HG03039 (cell line): ENCODE results near the gene STK25.
A peak's percentile ranks its signal among the peaks of the same experiment; 100 is the strongest.

Source experiments
- ATAC-seq: cut with Tn5 transposase; IDR thresholded peaks from one replicate; pipeline ENCODE4 v1.9.1; 2021; ENCODE audit warnings: mild to moderate bottlenecking, moderate library complexity; ENCODE audit not compliant: unreplicated experiment

STK25 gene

DNA sequence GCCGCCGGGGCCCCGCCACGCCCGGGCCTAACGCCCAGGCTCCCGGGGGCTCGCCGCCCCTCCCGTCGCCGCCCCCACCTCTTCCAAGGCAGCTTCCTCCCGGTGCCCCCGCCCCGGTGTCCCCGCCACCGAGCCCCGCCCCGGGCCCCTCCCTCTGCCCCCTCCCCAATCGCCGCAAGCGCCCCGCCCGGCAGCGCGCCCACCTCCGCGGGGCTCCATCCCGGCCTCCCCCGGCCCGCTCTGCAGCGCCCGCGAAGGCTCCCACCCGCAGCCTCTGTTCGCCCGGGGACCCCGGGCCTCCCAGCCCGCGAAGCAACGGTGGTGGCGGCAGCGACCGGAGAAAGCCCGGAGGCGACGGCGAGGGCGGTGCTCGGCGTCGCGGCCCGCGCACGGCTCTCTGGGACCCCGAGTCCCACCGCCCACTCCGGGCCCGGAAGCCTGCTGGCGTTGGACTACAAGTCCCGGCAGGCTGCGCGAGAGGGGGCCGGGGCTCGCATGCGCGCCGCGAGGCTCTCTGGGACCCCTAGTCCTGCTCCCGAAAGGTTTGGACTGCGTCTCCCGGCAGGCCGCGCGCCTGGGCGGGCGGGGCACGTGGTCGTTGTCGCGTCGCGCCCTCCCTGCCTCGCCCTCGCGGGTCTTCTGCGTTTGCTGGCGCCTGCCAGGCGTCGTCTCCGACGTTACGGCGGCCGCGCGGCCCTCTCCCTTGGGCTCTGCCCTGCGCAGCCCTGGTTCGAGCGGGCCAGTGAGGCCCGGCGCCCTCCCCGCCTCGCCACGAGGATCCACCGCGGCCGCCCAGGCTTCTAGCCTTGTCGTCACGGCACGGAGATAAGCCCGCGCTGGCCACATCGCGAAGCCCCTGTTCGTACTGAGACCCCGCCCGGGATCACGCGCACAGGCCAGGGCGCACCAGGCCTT lies at the start of gene STK25:
Gene STK25, minus strand, starts transcription at position 345 of the 915 bp plus-strand sequence. CDS start 549 bp downstream, outside the sequence.
- ATAC-seq = peak; percentile 93

DNA sequence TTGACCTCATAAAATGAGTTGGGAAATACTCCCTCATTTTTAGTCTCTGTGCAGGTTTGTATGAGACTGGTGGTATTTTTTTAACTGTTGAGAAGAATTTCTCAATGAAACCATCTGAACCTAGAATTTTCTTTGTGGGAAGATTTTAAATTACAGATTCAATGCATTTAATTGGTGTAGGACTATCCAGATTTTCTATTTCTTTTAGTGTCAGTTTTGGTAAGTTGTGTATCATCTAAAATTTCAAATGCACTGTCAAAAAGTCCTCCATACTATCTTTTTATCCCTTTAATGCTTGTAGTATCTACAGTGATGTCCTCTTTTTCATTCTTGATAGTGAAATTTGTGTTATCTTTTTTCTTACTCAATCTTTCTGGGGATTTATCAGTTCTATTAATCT lies 48.4 kb upstream of the STK25 start:
- no peak for ATAC-seq

DNA sequence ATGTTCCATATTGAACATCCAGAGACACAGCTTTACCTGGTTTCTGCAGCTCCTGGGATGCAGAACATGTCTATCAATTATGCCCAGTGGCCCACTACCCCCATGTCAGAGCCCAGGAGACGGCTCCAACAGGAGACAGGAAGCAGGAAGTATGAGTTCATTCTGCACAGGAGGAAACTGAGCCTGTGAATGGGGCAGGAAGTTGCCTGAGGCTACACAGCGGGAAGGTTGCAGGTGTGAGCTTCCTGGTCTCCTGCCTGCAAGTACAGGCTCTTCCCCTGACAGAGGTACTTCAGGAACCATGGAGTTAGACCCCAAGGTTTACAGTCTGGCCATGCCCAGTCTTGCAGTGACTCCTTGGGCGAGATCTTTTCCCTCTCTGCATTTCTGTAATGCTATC lies 47.3 kb upstream of the STK25 start:
- no peak for ATAC-seq

DNA sequence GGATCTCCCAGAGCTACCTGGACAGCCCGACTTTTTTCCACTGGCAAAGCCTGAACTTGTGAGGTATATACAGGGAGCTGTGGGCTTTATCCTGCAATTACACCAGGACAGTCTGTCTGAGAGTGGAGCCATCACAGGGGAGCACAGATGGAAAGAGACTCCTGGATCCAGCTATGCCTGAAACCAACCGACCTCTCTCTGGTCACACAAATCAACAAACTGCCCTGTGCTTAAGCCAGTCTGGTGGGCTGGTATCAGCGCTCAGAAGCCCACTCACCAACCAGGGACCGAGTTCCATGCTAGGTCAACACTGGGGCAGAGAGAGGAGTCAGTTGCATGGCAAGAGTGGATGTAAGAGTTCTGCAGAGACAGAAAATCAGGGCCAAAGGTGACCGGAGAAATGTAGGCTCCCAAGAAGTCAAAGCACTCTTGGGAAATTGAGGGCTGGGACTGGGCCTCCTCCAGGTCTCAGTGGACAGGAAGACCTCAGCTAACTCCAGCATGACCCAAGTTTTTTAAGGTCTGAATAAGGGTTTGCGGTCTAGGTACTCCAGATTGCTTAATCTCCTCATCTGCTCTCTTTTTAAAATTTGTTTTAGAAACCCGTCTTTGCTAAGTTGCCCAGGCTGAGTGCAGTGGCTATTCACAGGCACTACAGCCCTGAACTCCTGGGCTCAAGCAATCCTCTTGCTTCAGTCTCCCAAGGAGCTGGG lies 46.4 kb upstream of the STK25 start:
- ATAC-seq = no peak

DNA sequence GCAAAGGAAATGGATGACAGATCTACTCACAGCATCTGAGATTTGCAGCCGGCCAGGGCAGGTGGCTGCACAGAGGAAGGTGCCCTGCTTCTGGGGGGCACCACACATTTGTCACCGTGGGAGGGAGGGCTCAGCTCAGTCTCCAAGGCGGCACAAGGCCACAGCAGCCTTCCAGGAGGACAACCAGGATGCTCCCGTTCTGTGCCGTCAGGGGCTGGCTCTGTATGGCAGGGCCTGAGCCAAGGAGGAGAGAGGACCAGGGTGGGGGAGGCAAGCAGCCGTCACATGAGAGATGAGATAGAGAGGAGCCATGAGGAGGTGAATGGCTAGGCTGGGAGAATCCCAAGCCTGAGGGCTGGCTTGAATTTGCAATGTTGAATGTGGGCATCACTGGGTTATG lies 45.6 kb upstream of the STK25 start:
- no peak for ATAC-seq

DNA sequence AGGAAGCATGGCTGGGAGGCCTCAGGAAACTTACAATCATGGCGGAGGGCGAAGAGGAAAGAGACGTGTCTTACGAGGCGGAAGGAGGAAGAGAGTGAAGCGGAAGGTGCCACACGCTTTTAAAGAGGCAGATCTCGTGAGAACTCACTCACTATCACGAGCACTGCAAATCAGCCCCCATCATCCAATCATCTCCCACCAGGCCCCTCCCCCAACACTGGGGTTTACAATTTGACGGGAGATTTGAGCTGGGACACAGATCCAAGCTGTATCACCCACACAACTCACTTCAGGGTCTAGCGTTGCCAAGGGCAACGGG lies 45.1 kb upstream of the STK25 start:
- no peak for ATAC-seq

DNA sequence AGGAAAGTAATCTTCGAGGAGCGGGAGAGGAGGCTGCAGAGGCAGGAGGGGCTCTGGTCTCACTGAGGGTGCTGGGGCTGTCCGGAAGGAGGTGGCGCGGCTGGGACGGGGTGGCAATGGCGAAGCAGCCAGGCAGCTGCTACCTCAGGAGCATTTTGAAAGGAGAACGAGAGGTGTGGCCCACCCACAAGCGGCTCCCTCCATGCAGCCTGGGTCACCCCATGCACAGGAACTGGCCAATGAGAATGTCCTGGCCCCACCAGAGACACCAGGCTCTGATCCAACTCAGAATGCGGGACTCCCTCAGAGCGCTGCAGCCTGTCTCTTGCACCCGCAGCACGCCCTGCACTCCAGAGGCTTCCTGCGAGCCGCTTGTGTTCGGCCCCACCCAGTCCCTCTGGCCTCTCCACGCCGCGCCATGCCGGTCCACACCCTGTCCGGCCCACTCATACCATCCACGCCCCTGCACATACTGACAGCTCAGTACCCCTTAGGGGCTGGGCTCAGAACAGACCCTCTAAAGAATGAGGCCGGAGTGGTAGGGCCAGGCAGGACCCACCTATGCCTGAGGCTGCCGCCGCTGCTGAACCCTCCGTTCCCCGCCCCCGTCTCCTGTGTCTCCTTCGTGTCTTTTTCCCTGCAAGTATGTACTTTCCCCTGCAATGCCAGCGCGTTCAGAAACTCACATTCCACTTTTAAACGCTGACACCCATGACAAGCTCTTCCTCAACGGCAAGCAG lies 43.8 kb upstream of the STK25 start:
- no peak for ATAC-seq

DNA sequence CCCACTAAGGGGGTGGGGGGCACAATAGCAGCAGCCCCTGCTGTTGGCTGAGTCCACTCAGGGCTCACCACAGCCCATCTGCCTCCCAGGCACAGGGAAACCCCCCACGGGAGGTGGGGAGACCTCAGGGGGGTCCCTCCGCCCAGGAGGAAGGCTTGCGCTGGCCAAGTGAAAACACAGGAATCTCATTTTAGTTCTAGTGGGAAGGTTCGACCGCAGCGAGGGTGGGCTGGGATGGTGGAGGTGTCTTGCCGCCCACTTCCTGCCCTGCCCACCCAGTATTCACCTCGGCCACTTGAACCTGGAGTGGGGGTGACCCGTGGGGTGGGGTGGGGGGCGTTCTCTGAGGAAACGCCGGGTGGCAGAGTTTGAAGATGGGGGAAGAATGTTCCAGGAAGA lies 43.2 kb upstream of the STK25 start:
- ATAC-seq = no peak

DNA sequence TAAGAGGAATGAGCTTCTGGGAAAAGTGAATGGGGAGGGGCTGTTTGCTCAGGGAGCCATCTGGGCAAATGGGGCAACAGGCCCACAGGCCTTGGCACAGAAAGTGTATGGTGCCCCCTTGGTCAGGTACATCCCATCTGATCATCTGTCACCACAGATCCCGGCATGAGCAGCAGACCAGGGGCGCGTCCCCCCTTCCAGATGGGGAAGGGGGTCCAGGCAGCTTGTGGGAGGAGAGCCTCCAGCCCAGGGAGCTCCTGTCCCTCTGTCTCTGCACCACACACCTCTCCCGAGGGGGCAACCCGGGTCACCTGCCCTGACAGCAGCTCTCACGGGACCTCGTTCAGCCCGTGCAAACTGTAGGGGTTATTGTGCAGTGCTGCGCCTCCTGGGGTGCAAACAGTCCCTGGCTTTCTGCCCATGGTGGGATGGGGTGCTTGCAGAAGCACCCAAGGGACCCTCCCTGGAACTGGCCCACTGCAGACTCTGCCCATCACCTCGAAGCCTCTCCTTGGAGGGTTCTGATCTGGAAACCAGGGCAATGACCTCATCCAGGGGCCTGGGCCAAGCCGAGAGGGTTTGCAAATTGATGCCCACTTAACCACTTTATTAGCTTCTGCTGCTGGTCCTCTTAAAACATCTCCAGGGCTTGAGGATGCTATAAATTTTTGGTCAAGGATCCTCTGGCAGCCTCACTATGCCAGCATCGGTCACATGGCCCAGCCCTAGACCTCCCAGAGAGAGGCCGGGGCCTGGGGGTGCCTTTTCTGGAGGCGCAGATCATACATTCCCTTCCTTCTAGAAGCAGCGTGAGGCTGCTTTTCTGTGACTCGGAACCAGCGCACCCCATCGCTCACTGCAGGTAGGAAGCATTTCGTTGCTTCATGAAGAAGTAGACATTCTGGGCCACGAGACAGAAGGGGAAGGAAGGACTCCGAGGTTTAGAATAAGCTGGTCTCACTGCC lies 42.5 kb upstream of the STK25 start:
- ATAC-seq = no peak

DNA sequence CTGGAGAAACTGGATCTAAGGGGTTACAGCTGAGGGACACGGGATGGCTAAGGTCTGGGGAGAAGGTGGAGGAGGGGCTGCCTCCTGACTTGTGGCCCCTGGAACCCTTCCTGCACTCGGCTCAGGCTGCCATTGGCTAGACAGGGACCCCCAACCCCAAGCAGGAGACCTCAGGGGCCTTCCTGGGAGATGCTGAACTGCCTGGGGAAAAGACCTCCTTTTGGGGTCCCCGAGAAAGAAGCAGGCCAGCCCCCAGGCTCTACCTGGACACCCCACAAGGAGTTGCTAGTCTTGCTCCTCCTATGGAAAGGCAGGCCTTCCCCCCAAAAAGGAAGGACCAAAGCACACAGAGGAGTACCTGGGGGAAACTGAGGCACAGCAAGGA lies 40.1 kb upstream of the STK25 start:
- no peak for ATAC-seq

DNA sequence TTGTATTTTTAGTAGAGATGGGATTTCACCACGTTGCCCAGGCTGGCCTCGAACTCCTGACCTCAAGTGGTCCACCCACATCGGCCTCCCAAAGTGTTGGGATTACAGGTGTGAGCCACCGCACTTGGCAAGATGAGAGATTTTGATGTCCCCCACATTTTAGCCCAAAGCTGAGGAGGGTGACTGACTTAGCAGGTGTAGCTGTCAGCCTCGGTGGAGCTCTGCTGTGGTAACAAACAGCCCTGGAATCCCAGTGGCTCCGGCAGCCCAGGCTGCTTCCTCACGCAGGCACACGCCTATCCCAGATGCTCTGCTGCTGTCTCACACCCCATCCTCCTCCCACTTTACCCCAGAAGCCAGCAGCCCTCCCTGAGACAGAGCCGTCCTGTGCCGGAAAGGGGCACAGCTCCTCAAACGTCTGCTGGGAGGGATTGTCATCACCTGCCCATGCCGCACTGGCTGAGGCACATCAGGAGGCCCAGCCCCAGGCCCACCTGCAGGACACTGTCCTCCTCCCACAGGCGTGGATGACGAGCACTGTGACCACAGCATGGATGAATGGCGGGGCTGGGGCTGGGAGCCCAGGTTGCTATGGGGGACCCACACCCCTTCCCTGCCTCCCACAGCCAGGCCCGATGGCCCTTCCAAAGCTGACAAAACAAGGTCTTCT lies 39.5 kb upstream of the STK25 start:
- no peak for ATAC-seq

DNA sequence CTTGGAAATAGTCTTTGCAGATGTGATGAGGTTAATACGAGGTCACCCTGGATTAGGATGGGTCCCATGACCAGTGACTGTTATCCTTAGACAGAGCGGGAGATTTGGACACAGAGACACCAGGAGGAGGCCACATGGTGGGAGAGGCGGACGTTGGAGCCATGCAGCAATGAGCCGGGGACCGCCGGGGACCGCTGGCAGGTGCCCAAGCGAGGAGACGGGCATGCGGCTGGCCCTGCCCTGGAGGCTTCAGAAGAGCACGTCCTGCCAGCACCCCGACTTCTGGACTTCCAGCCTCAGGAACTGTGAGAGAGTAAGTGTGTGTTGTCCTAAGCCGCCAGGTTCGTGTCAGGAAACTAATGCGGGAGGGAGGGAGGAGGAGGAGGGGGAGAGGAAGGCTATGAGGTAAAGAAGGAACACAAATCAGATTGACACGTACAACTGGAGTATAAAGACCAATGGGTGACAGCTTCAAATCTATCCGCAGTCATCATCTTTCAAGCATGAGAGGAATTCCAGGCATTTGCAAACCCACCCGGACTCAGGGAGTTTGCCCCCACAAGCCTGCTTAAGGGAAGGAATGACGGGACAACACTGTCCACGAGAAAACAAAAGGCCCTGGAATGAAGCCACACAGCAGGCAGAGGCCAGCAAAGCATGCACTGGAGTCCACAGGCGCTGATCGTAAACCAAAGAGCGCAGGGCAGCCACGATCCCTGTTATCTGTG lies 38.6 kb upstream of the STK25 start:
- no peak for ATAC-seq

DNA sequence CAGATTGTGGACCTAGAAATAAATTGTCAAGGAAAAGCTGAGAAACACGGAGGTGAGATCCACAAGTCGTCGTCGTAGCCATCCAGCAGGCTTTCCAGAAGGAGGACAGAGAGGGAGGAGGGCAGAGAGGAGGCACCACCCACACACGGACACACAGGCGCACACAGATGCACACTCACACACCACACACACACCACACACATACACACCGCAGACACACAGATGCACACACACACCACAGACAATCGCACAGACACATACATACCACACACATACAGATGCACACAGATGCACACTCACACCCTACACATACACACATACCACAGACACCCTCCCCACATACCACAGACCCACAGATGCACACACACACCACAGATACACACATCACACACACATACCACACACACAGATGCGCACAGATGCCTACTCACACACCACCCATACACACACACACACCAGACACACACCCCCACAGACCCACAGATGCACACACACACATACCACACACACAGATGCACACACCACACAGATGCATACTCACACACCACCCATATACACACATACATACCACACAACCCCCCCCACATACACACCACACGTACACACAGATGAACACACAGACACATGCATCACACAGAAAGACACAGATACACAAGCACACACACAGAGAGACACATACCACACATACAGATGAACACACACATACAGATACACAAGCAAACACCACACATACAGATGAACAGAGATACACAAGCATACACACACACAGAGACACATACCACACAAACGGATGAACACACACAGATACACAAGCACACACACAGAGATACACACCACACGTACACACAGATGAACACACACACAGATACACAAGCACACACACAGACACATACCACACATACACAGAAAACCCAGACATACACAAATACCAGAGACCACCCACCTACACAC lies 37.4 kb upstream of the STK25 start:
- ATAC-seq = no peak

DNA sequence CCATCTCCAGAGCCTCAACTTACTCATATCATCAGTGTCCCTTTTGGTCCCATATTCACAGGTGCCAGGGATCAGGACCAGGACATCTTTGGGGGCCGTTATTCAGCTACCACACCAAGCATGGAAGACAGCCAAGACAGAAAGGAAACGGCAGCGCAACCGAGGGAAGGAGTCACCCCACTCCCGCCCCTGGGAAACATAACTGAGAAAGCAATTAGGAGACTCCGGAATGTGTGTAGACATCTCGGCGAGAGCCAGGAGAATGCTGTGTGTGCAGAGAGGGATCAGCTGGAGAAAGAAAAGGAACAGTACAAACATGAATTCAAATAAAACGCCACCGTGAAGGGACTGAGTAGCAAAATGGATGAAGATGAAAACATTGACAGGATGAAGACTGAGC lies 36.7 kb upstream of the STK25 start:
- no peak for ATAC-seq

DNA sequence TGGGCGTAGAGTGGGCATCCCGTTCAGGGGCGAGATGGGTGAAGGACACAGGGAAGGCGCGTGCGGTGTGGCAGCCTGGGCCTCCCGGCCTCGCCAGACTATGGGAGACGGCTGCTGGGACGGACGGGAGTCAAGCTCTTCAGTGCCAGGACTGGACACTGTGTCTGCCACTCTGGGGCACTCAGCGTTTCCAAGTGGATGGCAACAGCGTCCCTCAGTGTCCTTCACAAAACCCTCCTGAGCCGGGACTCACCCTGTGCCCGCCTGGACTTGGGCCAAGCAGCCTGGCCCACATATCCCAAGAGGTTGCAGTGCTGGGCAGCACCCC lies 33.9 kb upstream of the STK25 start:
- ATAC-seq = no peak

DNA sequence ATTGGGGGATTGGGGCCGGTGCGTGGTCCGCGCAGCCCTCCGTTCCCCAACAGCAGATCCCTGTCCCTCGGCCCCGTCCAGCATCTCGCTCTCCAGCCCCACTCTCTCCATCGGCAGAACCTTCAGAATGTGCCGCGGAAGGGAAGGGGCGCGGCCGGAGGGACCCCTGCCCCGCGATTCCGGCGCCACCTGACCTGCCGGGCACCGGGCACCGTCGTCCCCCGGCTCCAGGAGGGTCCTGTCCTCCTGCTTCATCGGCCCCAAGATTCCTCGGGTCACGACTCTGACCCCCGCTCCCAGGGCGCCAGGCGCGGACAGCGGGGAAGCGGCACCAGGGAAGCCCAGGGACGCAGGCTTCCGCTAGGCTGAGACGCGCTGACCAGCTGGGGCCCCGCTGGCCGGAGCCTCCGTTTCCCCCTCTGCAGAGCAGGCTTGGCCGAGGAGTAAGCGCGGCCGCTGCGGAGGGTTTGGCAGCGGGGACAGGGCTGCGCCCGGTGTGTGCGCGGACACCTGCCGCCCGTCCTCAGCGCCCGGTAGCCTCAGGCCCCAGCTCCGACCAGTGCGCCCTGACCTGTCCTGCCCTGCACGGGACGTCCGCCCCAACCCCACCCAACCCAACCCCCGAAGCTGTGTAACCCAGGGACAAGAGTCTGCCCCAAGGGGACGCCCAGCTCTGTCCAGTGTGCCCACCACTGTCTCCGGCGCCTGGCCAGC lies 33.3 kb upstream of the STK25 start:
- no peak for ATAC-seq

DNA sequence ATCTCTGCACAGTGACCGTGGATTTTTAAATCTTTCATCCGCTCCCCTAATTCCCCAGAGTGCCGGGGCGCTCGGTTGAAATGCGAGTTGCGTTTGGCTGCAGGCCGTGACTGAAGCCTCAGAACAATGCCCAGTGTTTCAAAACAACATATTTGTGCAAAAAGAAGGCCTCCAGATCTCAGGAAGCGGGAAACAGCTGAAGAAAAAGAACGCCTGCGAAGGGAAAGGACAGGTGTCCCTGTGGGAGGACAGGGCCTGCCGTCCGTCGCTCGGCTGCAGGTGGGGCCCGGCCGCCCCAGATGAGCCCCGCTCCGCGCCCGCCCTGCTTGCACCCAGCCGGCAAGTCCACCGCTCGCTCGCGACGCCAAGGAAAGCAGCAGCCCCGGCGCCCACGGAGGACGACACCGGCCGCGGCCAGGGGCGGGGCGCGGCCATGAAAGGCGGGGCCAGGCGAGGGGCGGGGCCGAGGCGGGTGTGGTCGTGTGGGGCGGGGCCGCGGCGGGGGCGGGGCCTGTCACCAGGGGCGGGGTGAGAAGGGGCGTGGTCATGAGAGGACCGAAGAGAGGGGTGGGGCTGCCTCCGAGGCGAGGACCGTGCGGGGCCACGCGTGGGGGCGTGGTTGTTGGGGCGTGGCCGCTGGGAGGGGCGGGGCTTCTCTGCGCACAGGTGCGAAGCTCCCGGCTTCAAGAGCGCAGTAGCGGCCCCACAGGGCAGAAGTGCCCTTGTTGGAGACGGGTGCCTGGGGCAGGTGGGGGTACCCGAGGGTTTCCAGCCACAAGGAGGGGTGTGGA lies 32.6 kb upstream of the STK25 start:
- ATAC-seq = no peak
